ENCODE data around the gene CCNB1. TPM values are rescaled to one million over a fixed set of nuclear protein-coding genes. Genes with fewer than 3 reads are reported as not detected.
"Not testable (repeated sequence)": the region's sequence is repeated elsewhere in the genome, so short reads cannot be mapped to it uniquely, and the experiment has no call there.

Gene CCNB1
- total RNA-seq, 3 donors from 2014 or later = 9.5 to 54.7 (median 10.7) TPM

GRCh38 chr5:69217548-69218526 lies 50.9 kb downstream of the CCNB1 start:
- ATAC-seq = peak; percentile 98
- intact Hi-C loops (cut with DNase I, micrococcal nuclease) = no loop called here

GRCh38 chr5:69219939-69220338 lies 53.0 kb downstream of the CCNB1 start:
- ATAC-seq (no peak), DNase-seq (no peak)
- no peaks in the 10 kb centered on the region for H3K9me3 ChIP-seq
- no peak for TF ChIP-seq CTCF (IDR thresholded peaks at IDR 0.05)
- H3K36me3 ChIP-seq (ENCODE audit: low read depth) = no peaks in the 10 kb centered on the region
- H3K4me1 ChIP-seq (ENCODE audit: low read depth) = peaks cover 8% of the 10 kb centered on the region
- H3K4me3 ChIP-seq = no peak overlapping the region
- intact Hi-C loops (cut with DNase I, micrococcal nuclease) = no loop called here

More at GRCh38 chr5:69217548-69218526, 50.9 kb downstream of the CCNB1 start:
- Histone ChIP-seq H3K36me3 (ENCODE audit: low read depth) (no peaks in the 10 kb centered on the region), H3K4me1 (ENCODE audit: low read depth) (peaks cover 8% of the 10 kb centered on the region), H3K4me3 (peak overlapping the region; percentile 97), H3K9me3 (no peaks in the 10 kb centered on the region)
- TF ChIP-seq CTCF (IDR thresholded peaks at IDR 0.05) = no peak
- peak; percentile 98 to 100 (median 99) for DNase-seq

- H3K36me3 ChIP-seq (ENCODE audit: low read depth); intact Hi-C loops (cut with DNase I, micrococcal nuclease); H3K9me3 ChIP-seq; DNase-seq; ATAC-seq; H3K4me3 ChIP-seq; H3K4me1 ChIP-seq (ENCODE audit: low read depth): not testable (repeated sequence)
Observed at GRCh38 chr5:69220371-69220770, 53.4 kb downstream of the CCNB1 start.

- H3K9me3 ChIP-seq; intact Hi-C loops (cut with DNase I, micrococcal nuclease); ATAC-seq: not testable (repeated sequence)
Observed at GRCh38 chr5:69220833-69221232, 53.9 kb downstream of the CCNB1 start.

GRCh38 chr5:69224520-69224919 lies 57.6 kb downstream of the CCNB1 start:
- DNase-seq (peak in 1 of 3 donors; percentile 20), ATAC-seq (peak; percentile 24)
- Histone ChIP-seq H3K4me3 (no peak overlapping the region), H3K4me1 (ENCODE audit: low read depth) (no peaks in the 10 kb centered on the region), H3K9me3 (no peaks in the 10 kb centered on the region), H3K36me3 (ENCODE audit: low read depth) (no peaks in the 10 kb centered on the region)
- no peak for TF ChIP-seq CTCF (IDR thresholded peaks at IDR 0.05)
- intact Hi-C loops (cut with DNase I, micrococcal nuclease) = no loop called here

More at GRCh38 chr5:69220833-69221232, 53.9 kb downstream of the CCNB1 start:
- H3K4me3 ChIP-seq; H3K4me1 ChIP-seq (ENCODE audit: low read depth); DNase-seq; H3K36me3 ChIP-seq (ENCODE audit: low read depth): not testable (repeated sequence)

- H3K36me3 ChIP-seq (ENCODE audit: low read depth) = no peaks in the 10 kb centered on the region
- intact Hi-C loops (cut with DNase I, micrococcal nuclease) = no loop called here
- ATAC-seq (peak; percentile 89), DNase-seq (no peak)
- no peaks in the 10 kb centered on the region for H3K4me1 ChIP-seq (ENCODE audit: low read depth)
- H3K9me3 ChIP-seq = no peaks in the 10 kb centered on the region
- H3K4me3 ChIP-seq = no peak overlapping the region
- TF ChIP-seq CTCF (IDR thresholded peaks at IDR 0.05) = no peak
Observed at GRCh38 chr5:69225860-69226259, 58.9 kb downstream of the CCNB1 start.

Other genes with a start within 250 kb of the CCNB1 start
- gene SLC30A5, start 73.1 kb upstream of the CCNB1 start, total RNA-seq = 10 to 100 TPM; 43.5 to 49.5 (median 46.7) TPM
- 1 to 10 TPM; 1.5 to 9.6 (median 1.6) TPM for gene CENPH, start 22.4 kb downstream of the CCNB1 start, total RNA-seq
- 10 to 100 TPM; 18.3 to 22.7 (median 22.0) TPM for gene CDK7, start 67.7 kb downstream of the CCNB1 start, total RNA-seq
- gene CCDC125, start 165.7 kb downstream of the CCNB1 start, total RNA-seq = 10 to 100 TPM; 15.9 to 25.4 (median 24.2) TPM
- 10 to 100 TPM; 21.4 to 35.8 (median 28.5) TPM for gene AK6, start 202.4 kb downstream of the CCNB1 start, total RNA-seq
- gene TAF9, start 202.4 kb downstream of the CCNB1 start, total RNA-seq = 10 to 100 TPM; 36.5 to 47.7 (median 36.8) TPM
- gene RAD17, start 202.7 kb downstream of the CCNB1 start, total RNA-seq = 10 to 100 TPM; 15.8 to 20.9 (median 17.6) TPM
- 10 to 100 TPM; 22.9 to 63.1 (median 48.0) TPM for gene MARVELD2, start 248.0 kb downstream of the CCNB1 start, total RNA-seq

All from mucosa of descending colon (tissue), 3 donors.